ENCODE results near the gene RNF175.

The RNF175 gene

DNA sequence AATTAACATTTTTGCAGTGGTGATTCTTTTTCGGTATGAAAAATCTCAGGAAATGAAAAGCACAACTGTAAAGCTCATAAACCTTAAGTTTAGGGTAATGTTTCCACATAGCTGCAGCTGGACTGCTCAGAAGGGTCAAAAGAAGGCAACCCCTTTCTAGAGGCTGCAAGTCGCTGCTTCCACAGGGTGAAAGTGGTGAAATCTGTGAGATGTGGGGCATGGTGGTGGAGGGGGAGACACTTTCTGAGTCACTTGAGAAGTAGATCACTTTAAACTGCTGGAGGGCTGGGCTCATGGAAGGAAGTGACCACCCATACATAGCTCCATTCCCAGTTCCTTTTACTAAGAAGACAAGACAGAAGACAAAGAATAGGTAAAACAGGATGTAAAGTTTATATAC, 20.4 kb upstream of the RNF175 start:
- CTCF ChIA-PET = interaction anchor here (1.4 kb wide), 2 partner anchors 14 to 30 kb away, joined by 4 to 7 read pairs; no protein-coding TSS in a partner anchor
- no peak for DNase-seq (ENCODE audit: extremely low spot score)
- POLR2A ChIA-PET = no interaction called here
- no peak for TF ChIP-seq CTCF (IDR thresholded peaks at IDR 0.05; ENCODE audit: control extremely low read depth, extremely low read depth, low read depth, missing control alignments)

GRCh38 chr4:153778383-153778782, 18.6 kb upstream of the RNF175 start:
- DNase-seq (ENCODE audit: extremely low spot score) = no peak
- CTCF ChIA-PET = no interaction called here
- TF ChIP-seq CTCF (IDR thresholded peaks at IDR 0.05; ENCODE audit: control extremely low read depth, extremely low read depth, low read depth, missing control alignments) = no peak
- POLR2A ChIA-PET = no interaction called here

- ChIA-PET POLR2A (no interaction called here), CTCF (interaction anchor here (1.0 to 1.6 kb wide), 2 partner anchors 8 to 15 kb away, joined by 3 to 6 read pairs; no protein-coding TSS in a partner anchor)
Measured at GRCh38 chr4:153777421-153777820, 17.6 kb upstream of the RNF175 start.

DNA sequence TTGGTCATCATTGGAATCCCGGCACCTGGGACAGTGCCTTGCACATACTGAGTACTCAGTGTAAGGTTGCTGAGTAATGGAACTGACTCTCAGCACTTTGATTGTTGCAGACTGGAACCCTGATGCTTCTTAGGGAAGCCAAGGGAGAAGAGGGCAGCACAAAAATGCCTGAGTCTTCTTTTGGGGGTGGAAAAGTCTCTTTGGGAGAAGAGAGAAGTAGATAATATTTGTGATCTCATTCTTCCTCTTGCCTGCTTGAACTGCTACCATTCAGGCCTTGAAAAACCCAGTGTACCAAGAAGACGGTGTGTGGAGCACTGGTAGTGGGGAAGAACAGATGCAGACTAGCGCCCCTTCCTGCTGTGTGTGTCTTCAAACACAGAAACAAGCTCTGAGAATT, 16.8 kb upstream of the RNF175 start:
- ChIA-PET POLR2A (no interaction called here), CTCF (interaction anchor here (1.0 to 1.6 kb wide), 2 partner anchors 9 to 14 kb away, joined by 3 to 6 read pairs; no protein-coding TSS in a partner anchor)
- no peak for DNase-seq (ENCODE audit: extremely low spot score)
- no peak for TF ChIP-seq CTCF (IDR thresholded peaks at IDR 0.05; ENCODE audit: control extremely low read depth, extremely low read depth, low read depth, missing control alignments)

More at GRCh38 chr4:153777421-153777820, 17.6 kb upstream of the RNF175 start:
- no peak for TF ChIP-seq CTCF (IDR thresholded peaks at IDR 0.05; ENCODE audit: control extremely low read depth, extremely low read depth, low read depth, missing control alignments)
- no peak for DNase-seq (ENCODE audit: extremely low spot score)

GRCh38 chr4:153773236-153773690, 13.4 kb upstream of the RNF175 start:
- DNase-seq (ENCODE audit: extremely low spot score) = no peak
- no peak for TF ChIP-seq CTCF (IDR thresholded peaks at IDR 0.05; ENCODE audit: control extremely low read depth, extremely low read depth, low read depth, missing control alignments)
- ChIA-PET CTCF (no interaction called here), POLR2A (no interaction called here)

- DNase-seq (ENCODE audit: extremely low spot score) = no peak
- POLR2A ChIA-PET = no interaction called here
- CTCF ChIA-PET = no interaction called here
- no peak for TF ChIP-seq CTCF (IDR thresholded peaks at IDR 0.05; ENCODE audit: control extremely low read depth, extremely low read depth, low read depth, missing control alignments)
Measured at GRCh38 chr4:153771046-153771445, 11.2 kb upstream of the RNF175 start.

- CTCF ChIA-PET = no interaction called here
- POLR2A ChIA-PET = no interaction called here
- no peak for DNase-seq (ENCODE audit: extremely low spot score)
- no peak for TF ChIP-seq CTCF (IDR thresholded peaks at IDR 0.05; ENCODE audit: control extremely low read depth, extremely low read depth, low read depth, missing control alignments)
Measured at GRCh38 chr4:153766758-153767157, 6.9 kb upstream of the RNF175 start.
